ENCODE measurements around the gene OGFOD2. TPM values are rescaled to one million over a fixed set of nuclear protein-coding genes. Genes with fewer than 3 reads are reported as not detected.

OGFOD2 gene
- total and polyA plus RNA-seq, 2 donors (not counting 1 experiment from before 2014, with no cell fraction given): 26.7 to 99.3 TPM

- Mint-ChIP-seq H3K4me1 (peaks cover 30% of the 10 kb centered on the region), H3K27me3 (no peaks in the 10 kb centered on the region), H3K27ac (peak overlapping the region; percentile 64), H3K4me3 (peak overlapping the region; percentile 20), H3K9me3 (ENCODE audit: insufficient read depth) (no peaks in the 10 kb centered on the region)
- H3K27ac ChIP-seq (ENCODE audit: low read length in 2 of 2): peak overlapping the region; percentile 71 to 74
- H2AFZ ChIP-seq (ENCODE audit: insufficient read depth, low read depth, low read length, poor library complexity, severe bottlenecking): no peak overlapping the region
- TF ChIP-seq EZH2 (IDR thresholded peaks at IDR 0.05; ENCODE audit: borderline replicate concordance, insufficient read depth, low read depth, low read length, poor library complexity, severe bottlenecking): no peak
- intact Hi-C loops (cut with micrococcal nuclease): no loop called here
- ATAC-seq (ENCODE audit: low read depth) (no peak), DNase-seq (no peak)
- H3K9me3 ChIP-seq (ENCODE audit: control extremely low read depth in 1 of 3, control insufficient read depth in 2 of 3, insufficient read depth in 1 of 3, low read length in 2 of 3): no peaks in the 10 kb centered on the region
- H3K9ac ChIP-seq (ENCODE audit: low read length): no peak overlapping the region
- H3K36me3 ChIP-seq (replicated peaks in 1 of 2; ENCODE audit: control extremely low read depth in 1 of 2, control insufficient read depth in 1 of 2, extremely low read depth in 1 of 2, insufficient read depth in 2 of 2, low read length in 1 of 2): no peaks in the 10 kb centered on the region
- H3K4me3 ChIP-seq (ENCODE audit: control extremely low read depth in 1 of 5, extremely low read depth in 1 of 5, insufficient read depth in 1 of 5, low read depth in 2 of 5, low read length in 4 of 5): no peak overlapping the region
- WGBS (ENCODE audit: insufficient coverage): 29% methylated on average over 5 of the region's 11 CpGs
- H4K20me1 ChIP-seq (ENCODE audit: control insufficient read depth, insufficient read depth, low read length, poor library complexity, severe bottlenecking): no peaks in the 10 kb centered on the region
- peak overlapping the region; percentile 59 for H3K4me2 ChIP-seq (replicated peaks; ENCODE audit: low read depth, low read length, poor library complexity, severe bottlenecking)
- no peaks in the 10 kb centered on the region for H3K27me3 ChIP-seq (replicated peaks in 1 of 4; ENCODE audit: control extremely low read depth in 1 of 4, control insufficient read depth in 3 of 4, insufficient read depth in 4 of 4, low read length in 3 of 4)
- H3K4me1 ChIP-seq (ENCODE audit: control insufficient read depth in 2 of 2, insufficient read depth in 2 of 2, low read length in 2 of 2): peaks cover 23 to 46% of the 10 kb centered on the region in 2 donors
- ChIA-PET CTCF (interaction anchor here (1.2 to 3.0 kb wide), 4 partner anchors 32 to 134 kb away, joined by 3 to 13 read pairs (median 4); partner anchors contain the start of gene VPS37B), POLR2A (no interaction called here)
- no peaks in the 10 kb centered on the region for H3K79me2 ChIP-seq (ENCODE audit: control insufficient read depth, insufficient read depth, low read length)
These were observed 47.2 kb upstream of the OGFOD2 start for GRCh38 chr12:122927756-122928403.

GRCh38 chr12:122928404-122929147, 46.5 kb upstream of the OGFOD2 start:
- ChIA-PET POLR2A (no interaction called here), CTCF (interaction anchor here (1.2 to 3.0 kb wide), 3 partner anchors 57 to 135 kb away, joined by 3 to 13 read pairs (median 6); no protein-coding TSS in a partner anchor)
- H3K27ac ChIP-seq (ENCODE audit: low read length in 2 of 2): no peak overlapping the region
- Mint-ChIP-seq H3K27me3 (no peaks in the 10 kb centered on the region), H3K4me1 (peaks cover 30% of the 10 kb centered on the region), H3K9me3 (ENCODE audit: insufficient read depth) (no peaks in the 10 kb centered on the region), H3K27ac (peak overlapping the region; percentile 50), H3K4me3 (no peak overlapping the region)
- H2AFZ ChIP-seq (ENCODE audit: insufficient read depth, low read depth, low read length, poor library complexity, severe bottlenecking): no peak overlapping the region
- H3K9me3 ChIP-seq (ENCODE audit: control extremely low read depth in 1 of 3, control insufficient read depth in 2 of 3, insufficient read depth in 1 of 3, low read length in 2 of 3): no peaks in the 10 kb centered on the region
- H3K4me3 ChIP-seq (ENCODE audit: control extremely low read depth in 1 of 5, extremely low read depth in 1 of 5, insufficient read depth in 1 of 5, low read depth in 2 of 5, low read length in 4 of 5): no peak overlapping the region
- no peak overlapping the region for H3K4me2 ChIP-seq (replicated peaks; ENCODE audit: low read depth, low read length, poor library complexity, severe bottlenecking)
- intact Hi-C loops (cut with micrococcal nuclease): no loop called here
- no peaks in the 10 kb centered on the region for H3K27me3 ChIP-seq (replicated peaks in 1 of 4; ENCODE audit: control extremely low read depth in 1 of 4, control insufficient read depth in 3 of 4, insufficient read depth in 4 of 4, low read length in 3 of 4)
- H3K9ac ChIP-seq (ENCODE audit: low read length): no peak overlapping the region
- no peak for TF ChIP-seq CTCF (IDR thresholded peaks at IDR 0.05)
- no peak for TF ChIP-seq EZH2 (IDR thresholded peaks at IDR 0.05; ENCODE audit: borderline replicate concordance, insufficient read depth, low read depth, low read length, poor library complexity, severe bottlenecking)
- no peak for ATAC-seq (ENCODE audit: low read depth)
- H3K4me1 ChIP-seq (ENCODE audit: control insufficient read depth in 2 of 2, insufficient read depth in 2 of 2, low read length in 2 of 2): peaks cover 23 to 46% of the 10 kb centered on the region in 2 donors
- no peak for DNase-seq
- 94% methylated on average over 9 of the region's 12 CpGs for WGBS (ENCODE audit: insufficient coverage)
- no peaks in the 10 kb centered on the region for H3K79me2 ChIP-seq (ENCODE audit: control insufficient read depth, insufficient read depth, low read length)
- no peaks in the 10 kb centered on the region for H3K36me3 ChIP-seq (replicated peaks in 1 of 2; ENCODE audit: control extremely low read depth in 1 of 2, control insufficient read depth in 1 of 2, extremely low read depth in 1 of 2, insufficient read depth in 2 of 2, low read length in 1 of 2)
- H4K20me1 ChIP-seq (ENCODE audit: control insufficient read depth, insufficient read depth, low read length, poor library complexity, severe bottlenecking): no peaks in the 10 kb centered on the region
